Measurements from ENCODE around the gene U2AF2. TPM values are rescaled to one million over a fixed set of nuclear protein-coding genes. Genes with fewer than 3 reads are reported as not detected.

The U2AF2 gene
- total RNA-seq, 1 donor from 2014 or later = 216 TPM

- Mint-ChIP-seq H3K36me3 (ENCODE audit: unreplicated experiment) (no peaks in the 10 kb centered on the region), H3K9me3 (ENCODE audit: unreplicated experiment) (peaks cover 4% of the 10 kb centered on the region), H3K4me3 (ENCODE audit: unreplicated experiment) (no peak overlapping the region), H3K4me1 (ENCODE audit: low read depth, unreplicated experiment) (no peaks in the 10 kb centered on the region), H3K27me3 (ENCODE audit: unreplicated experiment) (peaks cover 1% of the 10 kb centered on the region), H3K27ac (ENCODE audit: unreplicated experiment) (no peak overlapping the region)
- TF ChIP-seq CTCF (IDR thresholded peaks at IDR 0.05; ENCODE audit: partially characterized antibody, unreplicated experiment) = no peak
- no peak for DNase-seq
Measured at GRCh38 chr19:55689411-55690108, 34.7 kb downstream of the U2AF2 start.

- Mint-ChIP-seq H3K36me3 (ENCODE audit: unreplicated experiment) (no peaks in the 10 kb centered on the region), H3K27ac (ENCODE audit: unreplicated experiment) (no peak overlapping the region), H3K9me3 (ENCODE audit: unreplicated experiment) (peaks cover 4% of the 10 kb centered on the region), H3K4me3 (ENCODE audit: unreplicated experiment) (no peak overlapping the region), H3K4me1 (ENCODE audit: low read depth, unreplicated experiment) (no peaks in the 10 kb centered on the region), H3K27me3 (ENCODE audit: unreplicated experiment) (peaks cover 1% of the 10 kb centered on the region)
- no peak for TF ChIP-seq CTCF (IDR thresholded peaks at IDR 0.05; ENCODE audit: partially characterized antibody, unreplicated experiment)
- DNase-seq = no peak
Measured at GRCh38 chr19:55690109-55690768, 35.4 kb downstream of the U2AF2 start.

- no peak overlapping the region for H3K27ac Mint-ChIP-seq (ENCODE audit: unreplicated experiment)
- peaks cover 3% of the 10 kb centered on the region for H3K27me3 Mint-ChIP-seq (ENCODE audit: unreplicated experiment)
- TF ChIP-seq CTCF (IDR thresholded peaks at IDR 0.05; ENCODE audit: partially characterized antibody, unreplicated experiment) = no peak
- no peaks in the 10 kb centered on the region for H3K4me1 Mint-ChIP-seq (ENCODE audit: low read depth, unreplicated experiment)
- H3K4me3 Mint-ChIP-seq (ENCODE audit: unreplicated experiment) = no peak overlapping the region
- peaks cover 4% of the 10 kb centered on the region for H3K9me3 Mint-ChIP-seq (ENCODE audit: unreplicated experiment)
- DNase-seq = no peak
- H3K36me3 Mint-ChIP-seq (ENCODE audit: unreplicated experiment) = no peaks in the 10 kb centered on the region
Measured at GRCh38 chr19:55690769-55691545, 36.1 kb downstream of the U2AF2 start.

- Mint-ChIP-seq H3K27ac (ENCODE audit: unreplicated experiment) (no peak overlapping the region), H3K4me1 (ENCODE audit: low read depth, unreplicated experiment) (no peaks in the 10 kb centered on the region), H3K4me3 (ENCODE audit: unreplicated experiment) (no peak overlapping the region)
Measured at GRCh38 chr19:55691561-55692481, 37.0 kb downstream of the U2AF2 start.

More at GRCh38 chr19:55691561-55692481, 37.0 kb downstream of the U2AF2 start:
- no peaks in the 10 kb centered on the region for H3K36me3 Mint-ChIP-seq (ENCODE audit: unreplicated experiment)
- H3K9me3 Mint-ChIP-seq (ENCODE audit: unreplicated experiment) = peaks cover 4% of the 10 kb centered on the region
- DNase-seq = no peak
- no peak for TF ChIP-seq CTCF (IDR thresholded peaks at IDR 0.05; ENCODE audit: partially characterized antibody, unreplicated experiment)
- peaks cover 6% of the 10 kb centered on the region for H3K27me3 Mint-ChIP-seq (ENCODE audit: unreplicated experiment)

Data from glutamatergic neuron (in vitro differentiated cells).